Hepatocyte (in vitro differentiated cells): ENCODE measurements around the gene TESMIN.

Experiments
- EZH2 ChIP-seq: fragments of 200-600 bp; sonication (generic); IDR thresholded peaks from 2 replicates; pipeline ENCODE4 v1.6.1; 2016; ENCODE audit warnings: antibody characterized with exemption, mild to moderate bottlenecking, borderline replicate concordance
- TF ChIP-seq, protein P1 (sequence below): fragments of 200-600 bp; sonication (generic); IDR thresholded peaks from 2 replicates; pipeline ENCODE4 v1.5.1; 2016; ENCODE audit warnings: antibody characterized with exemption, mild to moderate bottlenecking; ENCODE audit not compliant: poor library complexity

DNA sequence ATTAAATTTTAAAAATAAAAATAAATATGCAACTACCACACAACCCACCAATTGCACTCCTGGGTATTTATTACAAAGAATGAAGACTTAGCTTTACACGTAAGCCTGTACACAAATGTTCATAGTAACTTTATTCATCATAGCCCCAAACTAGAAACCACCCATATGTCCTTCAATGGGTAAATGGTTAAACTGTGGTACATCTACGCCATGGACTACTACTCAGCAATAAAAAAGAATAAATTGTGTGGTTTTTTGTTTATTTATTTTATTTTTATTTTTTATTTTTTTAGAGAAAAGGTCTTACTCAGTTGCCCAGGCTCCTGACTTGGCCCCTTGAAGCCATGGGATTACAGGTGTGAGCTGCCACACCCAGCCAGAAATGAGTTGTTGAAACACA lies 52.3 kb downstream of the TESMIN start:
- no peak for TF ChIP-seq EZH2
- TF ChIP-seq, protein P1, sequence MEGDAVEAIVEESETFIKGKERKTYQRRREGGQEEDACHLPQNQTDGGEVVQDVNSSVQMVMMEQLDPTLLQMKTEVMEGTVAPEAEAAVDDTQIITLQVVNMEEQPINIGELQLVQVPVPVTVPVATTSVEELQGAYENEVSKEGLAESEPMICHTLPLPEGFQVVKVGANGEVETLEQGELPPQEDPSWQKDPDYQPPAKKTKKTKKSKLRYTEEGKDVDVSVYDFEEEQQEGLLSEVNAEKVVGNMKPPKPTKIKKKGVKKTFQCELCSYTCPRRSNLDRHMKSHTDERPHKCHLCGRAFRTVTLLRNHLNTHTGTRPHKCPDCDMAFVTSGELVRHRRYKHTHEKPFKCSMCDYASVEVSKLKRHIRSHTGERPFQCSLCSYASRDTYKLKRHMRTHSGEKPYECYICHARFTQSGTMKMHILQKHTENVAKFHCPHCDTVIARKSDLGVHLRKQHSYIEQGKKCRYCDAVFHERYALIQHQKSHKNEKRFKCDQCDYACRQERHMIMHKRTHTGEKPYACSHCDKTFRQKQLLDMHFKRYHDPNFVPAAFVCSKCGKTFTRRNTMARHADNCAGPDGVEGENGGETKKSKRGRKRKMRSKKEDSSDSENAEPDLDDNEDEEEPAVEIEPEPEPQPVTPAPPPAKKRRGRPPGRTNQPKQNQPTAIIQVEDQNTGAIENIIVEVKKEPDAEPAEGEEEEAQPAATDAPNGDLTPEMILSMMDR, result no peak
